ENCODE measurements around the gene TSPY9. TPM values are rescaled to one million over a fixed set of nuclear protein-coding genes. Genes with fewer than 3 reads are reported as not detected.
"Not testable (repeated sequence)": the region's sequence is repeated elsewhere in the genome, so short reads cannot be mapped to it uniquely, and the experiment has no call there.

The TSPY9 gene, protein sequence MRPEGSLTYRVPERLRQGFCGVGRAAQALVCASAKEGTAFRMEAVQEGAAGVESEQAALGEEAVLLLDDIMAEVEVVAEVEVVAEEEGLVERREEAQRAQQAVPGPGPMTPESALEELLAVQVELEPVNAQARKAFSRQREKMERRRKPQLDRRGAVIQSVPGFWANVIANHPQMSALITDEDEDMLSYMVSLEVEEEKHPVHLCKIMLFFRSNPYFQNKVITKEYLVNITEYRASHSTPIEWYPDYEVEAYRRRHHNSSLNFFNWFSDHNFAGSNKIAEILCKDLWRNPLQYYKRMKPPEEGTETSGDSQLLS
- not detected in 2 replicates for total RNA-seq

DNA sequence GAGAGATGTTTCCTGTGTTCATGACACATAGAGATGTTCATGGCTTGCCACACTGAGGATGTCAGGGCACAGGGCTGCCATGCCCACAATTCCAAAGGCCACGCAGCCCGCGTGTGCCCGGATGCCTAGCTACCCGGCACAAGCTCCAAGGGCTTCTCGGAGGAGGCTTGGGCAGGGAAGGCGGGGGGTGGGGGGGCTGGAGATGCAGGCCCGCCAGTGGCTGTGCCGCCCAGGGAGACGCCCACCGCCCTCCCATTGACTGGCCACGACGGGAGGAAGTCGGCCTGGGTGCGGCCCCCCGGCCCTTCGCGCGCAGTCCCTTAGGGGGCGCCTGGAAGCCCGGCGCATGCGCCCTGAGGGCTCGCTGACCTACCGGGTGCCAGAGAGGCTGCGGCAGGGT lies at the start of gene TSPY9:
TSS of gene TSPY9 (plus strand) at position 301 of the 400 bp plus-strand sequence. CDS start at position 347, 46 bp downstream.
- not testable (repeated sequence) for DNase-seq (ENCODE audit: low read depth); H3K4me3 ChIP-seq (ENCODE audit: low read depth, low read length)

DNA sequence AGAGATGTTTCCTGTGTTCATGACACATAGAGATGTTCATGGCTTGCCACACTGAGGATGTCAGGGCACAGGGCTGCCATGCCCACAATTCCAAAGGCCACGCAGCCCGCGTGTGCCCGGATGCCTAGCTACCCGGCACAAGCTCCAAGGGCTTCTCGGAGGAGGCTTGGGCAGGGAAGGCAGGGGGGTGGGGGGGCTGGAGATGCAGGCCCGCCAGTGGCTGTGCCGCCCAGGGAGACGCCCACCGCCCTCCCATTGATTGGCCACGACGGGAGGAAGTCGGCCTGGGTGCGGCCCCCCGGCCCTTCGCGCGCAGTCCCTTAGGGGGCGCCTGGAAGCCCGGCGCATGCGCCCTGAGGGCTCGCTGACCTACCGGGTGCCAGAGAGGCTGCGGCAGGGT lies 20.4 kb upstream of the TSPY9 start, which contains the start of gene TSPY1:
TSS of gene TSPY1 (plus strand) at position 301 of the 400 bp plus-strand sequence. CDS start at position 347, 46 bp downstream.
- not testable (repeated sequence) for DNase-seq (ENCODE audit: low read depth); H3K4me3 ChIP-seq (ENCODE audit: low read depth, low read length)

DNA sequence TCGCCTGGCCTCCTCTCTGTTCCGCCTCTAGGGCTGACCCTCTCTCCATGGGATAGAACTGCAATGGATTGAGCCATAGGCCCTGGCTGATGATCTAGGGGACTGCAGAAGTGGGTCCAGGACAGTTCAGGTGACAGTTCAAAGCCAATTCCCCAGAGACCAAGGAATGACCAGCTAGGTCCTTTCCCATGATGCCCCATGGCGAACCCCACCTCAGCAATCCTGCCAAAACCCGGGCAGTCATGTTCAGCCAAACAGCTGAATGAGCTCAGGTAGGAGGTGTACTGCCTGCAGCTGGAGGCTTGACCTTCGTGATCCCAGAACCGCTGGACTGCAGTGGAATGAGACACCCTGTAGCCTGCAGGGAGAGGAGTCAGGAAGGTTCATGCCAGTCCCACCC lies 17.3 kb downstream of the TSPY9 start:
- H3K4me3 ChIP-seq (ENCODE audit: low read depth, low read length); DNase-seq (ENCODE audit: low read depth): not testable (repeated sequence)

DNA sequence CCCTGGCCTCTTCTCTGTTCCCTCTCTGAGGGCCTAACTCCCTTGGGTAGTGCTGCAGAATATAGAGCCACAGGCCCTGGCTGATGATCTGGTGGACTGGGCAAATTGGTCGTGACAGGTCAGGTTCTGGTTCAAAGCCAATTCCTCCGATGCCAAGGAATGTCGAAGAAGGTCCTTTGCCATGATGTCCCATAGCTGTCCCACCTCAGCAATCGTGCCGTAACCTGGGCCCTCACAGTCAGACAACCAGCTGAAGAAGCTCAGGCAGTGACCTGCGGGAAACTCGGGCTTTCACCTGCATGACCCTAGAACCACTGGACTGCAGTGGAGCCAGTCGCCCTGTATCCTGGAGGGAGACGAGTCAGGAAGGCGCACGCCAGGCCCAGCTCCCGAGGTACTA lies 29.2 kb downstream of the TSPY9 start:
- H3K4me3 ChIP-seq (ENCODE audit: low read depth, low read length); DNase-seq (ENCODE audit: low read depth): not testable (repeated sequence)

DNA sequence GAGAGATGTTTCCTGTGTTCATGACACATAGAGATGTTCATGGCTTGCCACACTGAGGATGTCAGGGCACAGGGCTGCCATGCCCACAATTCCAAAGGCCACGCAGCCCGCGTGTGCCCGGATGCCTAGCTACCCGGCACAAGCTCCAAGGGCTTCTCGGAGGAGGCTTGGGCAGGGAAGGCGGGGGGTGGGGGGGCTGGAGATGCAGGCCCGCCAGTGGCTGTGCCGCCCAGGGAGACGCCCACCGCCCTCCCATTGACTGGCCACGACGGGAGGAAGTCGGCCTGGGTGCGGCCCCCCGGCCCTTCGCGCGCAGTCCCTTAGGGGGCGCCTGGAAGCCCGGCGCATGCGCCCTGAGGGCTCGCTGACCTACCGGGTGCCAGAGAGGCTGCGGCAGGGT lies 40.5 kb downstream of the TSPY9 start, which contains the start of gene TSPY10:
TSS of gene TSPY10 (plus strand) at position 301 of the 400 bp plus-strand sequence. CDS start at position 347, 46 bp downstream.
- not testable (repeated sequence) for H3K4me3 ChIP-seq (ENCODE audit: low read depth, low read length); DNase-seq (ENCODE audit: low read depth)

Other genes starting within 250 kb of the TSPY9 start
- gene TSPY4, start 149.8 kb upstream of the TSPY9 start, total RNA-seq = not detected in 2 replicates
- not detected in 2 replicates for gene TSPY8, start 129.5 kb upstream of the TSPY9 start, total RNA-seq
- gene TSPY3, start 88.8 kb upstream of the TSPY9 start, total RNA-seq = not detected in 2 replicates
- gene TSPY1, start 20.3 kb upstream of the TSPY9 start, total RNA-seq = not detected in 2 replicates
- gene TSPY10, start 40.6 kb downstream of the TSPY9 start, total RNA-seq = not detected in 2 replicates